GM18526 (cell line): ENCODE results near the gene FAM168B.

Source experiments
- POLR2A ChIP-seq: IDR thresholded peaks from 3 replicates; pipeline ENCODE4 v1.6.1; 2011; ENCODE audit not compliant: insufficient read length; ENCODE audit errors: extremely low read depth

FAM168B gene

DNA sequence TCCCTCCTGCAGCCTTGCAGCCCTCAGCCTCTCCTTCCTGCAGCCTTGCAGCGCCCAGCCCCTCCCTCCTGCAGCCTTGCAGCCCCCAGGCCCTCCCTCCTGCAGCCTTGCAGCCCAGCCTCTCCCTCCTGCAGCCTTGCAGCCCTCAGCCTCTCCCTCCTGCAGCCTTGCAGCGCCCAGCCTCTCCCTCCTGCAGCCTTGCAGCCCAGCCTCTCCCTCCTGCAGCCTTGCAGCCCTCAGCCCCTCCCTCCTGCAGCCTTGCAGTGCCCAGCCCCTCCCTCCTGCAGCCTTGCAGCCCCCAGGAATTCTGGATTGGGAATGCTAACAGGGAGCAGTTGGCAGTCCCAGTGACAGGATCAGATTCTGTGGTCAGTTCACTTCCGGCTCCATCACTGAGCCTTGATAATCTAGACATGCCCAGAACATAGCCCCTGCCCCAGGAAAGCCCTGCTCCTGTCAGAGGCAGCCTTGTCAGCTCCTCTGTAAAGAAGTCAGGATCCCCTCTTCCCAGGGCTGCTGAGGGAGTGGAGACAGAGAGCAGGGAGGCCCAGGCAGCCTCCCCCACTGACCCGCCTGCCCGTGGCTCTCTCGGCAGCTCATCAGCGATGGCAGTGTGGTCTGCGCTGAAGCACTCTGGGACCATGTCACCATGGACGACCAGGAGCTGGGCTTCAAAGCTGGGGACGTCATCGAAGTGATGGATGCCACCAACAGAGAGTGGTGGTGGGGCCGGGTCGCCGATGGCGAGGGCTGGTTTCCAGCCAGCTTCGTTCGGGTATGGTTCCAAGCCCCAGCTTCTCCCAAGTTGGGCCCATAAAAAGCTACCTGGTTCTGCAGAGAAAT, 54.8 kb downstream of the FAM168B start:
- TF ChIP-seq POLR2A = no peak

DNA sequence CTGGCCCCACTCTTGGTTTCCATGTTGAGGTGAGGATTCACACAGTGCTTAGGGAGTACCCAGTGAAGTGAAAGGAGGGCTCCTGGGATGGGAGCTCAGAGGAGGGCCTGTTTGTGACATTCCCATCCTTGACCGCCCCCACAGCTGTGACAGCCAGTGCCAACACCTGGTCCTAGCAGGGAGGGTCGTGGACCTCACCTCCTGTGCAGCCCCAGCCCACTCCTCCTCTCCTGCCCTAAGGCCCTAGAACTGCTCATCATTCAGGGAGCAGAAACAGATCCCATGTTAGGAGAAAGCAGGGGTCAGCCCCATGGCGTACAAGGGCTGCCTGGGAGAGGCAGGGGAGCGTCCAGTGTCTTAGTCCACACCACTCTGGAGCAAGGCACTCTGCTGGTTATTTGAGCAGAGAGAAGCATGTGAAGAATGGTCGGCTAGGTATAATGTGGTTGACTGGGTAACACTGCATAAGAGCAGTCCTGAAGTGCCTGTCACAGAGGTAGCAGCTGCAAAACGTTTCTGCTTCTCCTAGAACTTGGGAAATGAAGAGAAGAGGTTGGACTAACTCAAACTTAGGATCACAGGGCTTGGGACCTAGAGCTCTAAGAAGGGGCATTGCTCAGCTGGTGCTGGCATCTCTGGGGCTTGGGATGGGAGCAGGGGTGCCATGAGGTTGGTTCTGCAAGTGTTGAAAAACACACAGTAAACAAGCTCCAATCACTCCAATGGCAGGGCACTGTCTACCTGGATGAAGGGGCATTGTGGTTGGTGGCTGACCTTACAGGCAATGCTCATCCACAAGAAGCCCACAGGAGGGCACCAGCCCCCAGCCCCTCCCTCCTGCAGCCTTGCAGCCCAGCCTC, 55.6 kb downstream of the FAM168B start:
- no peak for TF ChIP-seq POLR2A

DNA sequence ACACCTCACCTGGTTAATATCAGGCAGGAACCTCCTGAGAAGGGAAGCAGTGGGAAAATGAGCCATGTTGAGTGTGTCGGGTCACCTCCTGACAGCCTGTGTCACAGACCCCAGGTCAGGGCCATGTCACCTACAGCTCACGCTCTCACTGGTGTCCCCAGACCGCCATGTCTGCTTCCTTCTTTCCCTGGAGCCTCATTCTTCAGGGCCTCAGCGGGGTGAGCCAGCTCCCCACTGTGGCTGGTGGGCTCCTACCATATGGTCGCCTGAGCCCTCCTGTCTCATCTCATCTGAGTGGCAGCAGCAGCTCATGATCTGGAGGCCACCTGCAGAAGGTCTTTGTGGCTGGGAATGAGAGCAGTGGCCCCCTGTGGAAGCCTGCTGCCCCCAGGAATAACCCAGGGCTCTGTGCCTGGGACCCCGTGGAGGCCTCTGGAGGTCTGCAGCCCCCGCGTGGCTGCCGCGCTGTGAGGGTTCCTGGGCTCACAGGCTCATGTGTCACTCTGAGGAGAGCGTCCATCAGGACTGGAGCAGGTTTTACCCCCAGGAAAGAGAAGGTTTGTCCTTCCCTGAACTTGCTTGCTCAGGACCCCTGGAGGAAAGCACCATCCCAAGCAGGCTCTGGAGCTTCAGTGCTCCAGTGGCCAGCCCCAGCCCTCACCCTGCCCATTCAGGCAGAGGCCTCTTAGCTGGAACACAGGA, 56.4 kb downstream of the FAM168B start:
- TF ChIP-seq POLR2A = no peak

DNA sequence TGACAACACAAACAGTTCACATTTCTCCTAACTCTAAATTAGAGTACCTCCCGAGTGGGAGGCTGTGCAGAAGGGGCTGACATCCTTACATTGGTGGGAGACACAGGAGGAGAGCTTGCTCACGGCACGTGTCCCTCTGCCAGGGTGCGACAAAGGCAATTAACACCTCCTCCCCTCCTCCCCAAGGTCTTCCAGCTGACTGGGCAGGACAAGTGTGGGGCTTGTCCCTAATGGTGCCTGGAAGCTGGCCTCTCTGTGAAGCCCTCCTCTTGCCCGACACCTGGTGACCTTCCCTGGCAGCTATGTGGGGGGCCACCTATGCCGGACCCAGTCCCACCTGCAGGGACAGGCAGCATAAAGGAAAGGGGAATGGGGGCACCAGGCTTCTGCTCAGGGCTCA, 57.0 kb downstream of the FAM168B start:
- no peak for TF ChIP-seq POLR2A

DNA sequence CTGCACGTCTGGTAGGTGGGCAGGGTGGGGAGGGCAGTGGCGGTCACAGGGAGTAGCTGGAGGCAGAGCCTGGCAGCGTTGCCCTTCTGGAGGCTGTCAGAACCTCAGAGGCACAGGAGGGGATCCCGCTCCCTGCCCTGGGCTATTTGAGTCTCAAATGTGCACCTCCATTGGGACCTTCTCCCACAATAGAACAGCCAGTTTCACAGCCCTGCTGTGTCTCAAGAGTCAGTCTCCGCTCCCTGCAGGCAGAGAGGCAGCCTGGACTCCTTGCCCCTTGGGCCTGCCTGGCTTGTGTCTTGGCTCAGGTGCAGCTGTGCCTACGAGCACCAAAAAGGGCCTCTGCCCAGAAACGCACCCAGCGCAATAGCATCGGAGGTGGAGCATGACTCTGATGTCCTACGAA, 57.4 kb downstream of the FAM168B start:
- TF ChIP-seq POLR2A = no peak

DNA sequence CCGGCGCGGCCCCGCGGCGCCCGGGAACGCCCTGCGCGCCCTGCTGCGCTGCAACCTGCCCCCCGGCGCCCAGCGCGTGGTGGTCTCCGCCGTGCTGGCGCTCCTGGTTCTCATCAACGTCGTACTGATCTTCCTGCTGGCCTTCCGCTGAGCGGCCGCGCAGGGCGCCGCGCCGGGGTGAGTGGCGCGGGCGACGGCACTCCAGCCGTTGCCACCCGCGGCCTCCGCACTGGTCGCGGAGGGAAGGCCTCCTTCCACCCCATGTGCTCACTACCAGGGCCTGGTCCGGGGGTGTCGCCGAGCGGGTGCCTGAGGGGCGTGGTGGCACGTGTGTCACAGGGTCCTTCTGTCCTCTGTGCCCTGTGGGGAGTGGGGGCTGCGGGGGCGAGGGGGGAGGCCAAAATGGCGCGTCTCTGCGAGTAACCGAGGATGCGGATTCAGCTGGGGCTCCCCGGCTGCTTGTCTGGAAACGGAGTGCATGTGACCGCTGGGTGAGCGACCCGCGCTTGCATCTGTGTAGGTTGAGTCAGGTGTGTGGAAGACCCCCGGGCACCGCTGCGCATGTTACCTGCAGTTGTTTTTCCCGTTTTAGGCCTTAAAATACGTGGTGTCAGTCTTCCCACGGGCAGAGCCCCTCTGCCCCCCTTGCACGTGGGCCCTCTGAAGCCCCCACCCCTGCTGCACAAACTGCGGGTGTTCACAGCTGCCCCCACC, 58.0 kb downstream of the FAM168B start:
- no peak for TF ChIP-seq POLR2A

DNA sequence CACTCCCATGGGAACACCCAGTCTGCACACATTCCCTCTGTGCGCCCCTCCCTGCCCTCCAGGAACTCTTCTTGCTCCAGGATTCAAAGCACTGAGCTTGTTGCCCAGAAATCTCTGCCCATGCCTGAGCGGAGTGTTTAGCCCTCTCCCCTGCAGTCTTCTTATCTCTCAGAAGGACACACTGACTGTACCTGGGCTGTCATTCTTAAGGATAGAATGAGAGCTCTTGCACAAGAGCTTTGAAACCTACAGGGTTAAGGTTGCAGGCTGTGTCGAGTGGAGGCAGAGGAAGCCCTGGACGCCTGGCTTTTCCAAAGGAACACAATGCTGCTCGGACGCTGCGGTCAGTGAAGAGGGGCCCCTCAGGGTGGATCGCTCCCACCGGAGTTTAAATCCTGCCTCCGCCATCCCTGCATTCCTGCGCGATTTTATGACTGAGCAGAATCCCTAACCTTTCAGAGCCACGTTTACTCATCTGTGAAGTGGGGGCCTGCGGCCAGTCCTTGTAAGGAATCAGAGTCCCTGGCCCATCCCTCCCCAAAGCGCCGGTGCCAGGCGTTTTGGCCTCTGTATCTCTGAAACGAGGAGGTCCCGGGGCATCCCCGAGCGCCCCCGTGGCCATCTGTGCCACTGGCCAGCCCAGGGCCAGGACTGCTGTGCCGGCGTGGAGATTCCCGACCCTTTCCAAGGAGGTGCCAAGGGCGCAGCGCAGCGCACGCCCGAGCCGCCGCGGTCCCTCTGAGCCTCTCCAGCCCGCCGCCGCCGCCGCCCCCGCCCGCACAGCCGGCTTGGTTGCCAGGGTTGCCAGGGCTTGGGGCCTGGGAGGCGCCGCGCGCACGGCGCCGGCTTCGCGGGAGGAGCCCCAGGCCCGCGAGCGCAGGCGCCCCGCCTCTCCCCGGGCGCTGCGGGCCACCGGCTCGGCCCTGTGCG, 58.9 kb downstream of the FAM168B start:
- TF ChIP-seq POLR2A = no peak

DNA sequence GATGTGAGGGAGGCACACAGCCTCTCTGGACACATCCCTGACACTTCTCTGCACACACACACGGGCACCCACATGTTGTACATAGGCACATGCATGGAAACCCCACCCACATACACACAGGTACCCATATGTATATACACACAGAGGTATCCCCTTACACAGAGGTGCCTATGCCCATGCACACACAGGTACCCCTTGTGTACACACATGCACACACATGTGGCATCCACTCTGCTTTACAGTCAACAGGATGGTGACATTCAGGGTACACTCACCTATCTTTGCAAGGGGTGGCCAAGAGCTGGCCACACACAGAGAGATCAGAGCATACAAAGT, 59.5 kb downstream of the FAM168B start:
- TF ChIP-seq POLR2A = no peak

DNA sequence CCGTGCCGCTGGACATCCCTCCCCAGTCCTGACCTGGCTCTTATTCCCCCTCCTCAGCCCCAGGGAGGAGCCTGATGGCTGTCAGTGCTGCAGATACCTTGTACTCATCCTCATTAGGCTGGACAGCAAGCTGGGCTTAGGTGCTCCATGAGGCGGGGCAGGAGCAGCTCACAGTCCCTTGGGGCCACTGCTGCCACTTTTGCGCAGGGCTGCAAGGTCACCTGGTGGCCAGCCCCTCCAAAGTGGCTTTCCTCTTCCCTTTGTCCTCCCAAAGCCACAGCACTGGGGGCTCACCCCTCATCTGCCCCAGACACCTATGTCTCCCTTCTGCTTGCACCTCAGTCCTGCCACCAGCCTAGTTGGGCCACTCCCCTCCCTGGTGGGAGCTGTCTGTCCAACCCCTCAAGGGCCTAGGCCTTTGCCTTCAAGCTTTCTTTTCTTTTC, 60.8 kb downstream of the FAM168B start:
- TF ChIP-seq POLR2A = no peak

DNA sequence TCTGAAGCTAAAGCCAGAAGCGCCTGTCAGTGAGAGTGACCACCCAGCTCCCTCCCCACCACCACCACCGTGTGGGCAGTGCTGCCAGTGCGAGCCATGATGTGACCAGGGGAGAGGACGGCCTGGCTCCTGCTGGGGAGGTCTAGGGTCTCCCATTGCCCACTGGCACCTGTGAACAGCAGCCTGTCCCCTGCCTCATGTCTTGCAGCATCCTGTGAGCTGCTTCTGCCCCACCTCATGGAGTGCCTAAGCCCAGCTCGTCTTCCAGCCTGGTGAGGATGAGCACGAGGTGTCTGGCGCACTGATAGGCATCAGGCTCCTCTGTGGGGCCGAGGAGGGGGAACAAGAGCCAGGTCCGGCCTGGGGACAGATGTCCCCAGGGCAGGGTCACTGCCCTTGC, 61.4 kb downstream of the FAM168B start:
- TF ChIP-seq POLR2A = no peak

DNA sequence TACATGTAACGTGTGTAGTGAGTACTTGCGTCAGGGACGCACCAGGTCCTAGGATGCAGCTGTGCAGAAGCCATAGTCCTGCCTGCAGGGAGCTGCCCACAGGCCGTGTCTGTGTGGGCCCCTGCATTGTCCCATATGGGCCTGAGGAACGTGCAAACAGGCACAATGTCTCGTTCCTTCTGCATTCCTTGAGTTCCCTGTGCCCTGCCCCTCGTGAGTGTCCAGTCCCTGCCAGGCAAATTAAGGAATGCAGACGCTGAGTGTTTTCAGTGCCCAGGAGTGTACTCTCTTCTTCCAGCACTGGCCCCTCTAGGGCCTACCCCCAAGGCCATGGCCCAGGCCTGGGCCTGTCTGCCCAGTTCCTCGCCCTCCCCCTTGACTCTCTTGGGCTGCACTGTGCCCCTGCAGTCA, 61.8 kb downstream of the FAM168B start:
- no peak for TF ChIP-seq POLR2A

DNA sequence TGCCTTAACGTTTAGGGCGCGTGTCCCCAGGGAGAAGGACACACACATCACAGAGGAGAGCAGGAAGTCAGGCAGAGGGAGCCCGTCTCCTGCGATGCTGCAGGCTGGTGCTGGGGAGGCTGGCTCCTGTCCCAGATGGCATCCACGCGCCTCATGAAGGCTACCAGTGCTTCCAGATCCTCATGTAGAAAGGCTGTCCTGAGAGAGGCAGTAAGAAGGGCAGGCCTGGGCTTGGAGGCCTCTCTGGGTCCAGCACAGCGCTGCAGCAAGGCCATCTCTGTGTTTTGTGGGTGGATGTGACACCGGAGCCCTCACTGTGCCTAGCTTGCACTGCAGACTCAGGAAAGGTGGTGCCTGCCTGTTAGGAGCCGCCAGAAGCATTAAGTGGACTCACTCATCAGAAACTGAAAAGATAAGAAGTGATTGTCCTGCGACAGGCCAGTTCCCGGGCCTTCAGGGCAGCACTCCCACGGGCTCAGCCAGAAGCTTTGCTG, 62.7 kb downstream of the FAM168B start:
- TF ChIP-seq POLR2A = no peak

DNA sequence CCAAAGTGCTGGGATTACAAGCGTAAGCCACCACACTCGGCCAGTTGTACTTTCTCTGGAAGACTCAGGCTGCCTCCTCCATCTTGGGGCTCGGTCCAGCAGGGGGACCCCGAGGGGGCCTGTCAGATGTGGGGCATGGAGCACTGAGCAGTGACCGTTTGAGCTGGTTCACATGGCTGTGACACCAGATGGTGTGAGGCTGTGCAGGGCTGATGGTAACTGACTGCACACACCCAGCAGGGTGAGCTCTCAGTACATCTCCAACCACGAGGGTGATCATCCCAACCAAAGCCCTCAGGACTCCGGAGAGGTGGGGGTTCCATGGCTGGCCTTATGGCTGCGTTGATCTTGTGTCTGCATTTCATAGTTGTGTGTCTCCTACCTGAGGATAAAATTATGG, 63.4 kb downstream of the FAM168B start:
- no peak for TF ChIP-seq POLR2A
